GM21515 (cell line): ENCODE data around the gene PATE1.

ENCODE experiments used
- ATAC-seq: cut with Tn5 transposase; IDR thresholded peaks from one replicate; pipeline ENCODE4 v1.9.1; 2021; ENCODE audit not compliant: unreplicated experiment

The PATE1 gene

GRCh38 chr11:125787827-125788226 lies 41.7 kb downstream of the PATE1 start, which contains the start of gene PATE3:
PATE3 (plus strand) TSS chr11:125788127; CDS start chr11:125788152, 25 bp downstream.
- ATAC-seq: no peak

DNA sequence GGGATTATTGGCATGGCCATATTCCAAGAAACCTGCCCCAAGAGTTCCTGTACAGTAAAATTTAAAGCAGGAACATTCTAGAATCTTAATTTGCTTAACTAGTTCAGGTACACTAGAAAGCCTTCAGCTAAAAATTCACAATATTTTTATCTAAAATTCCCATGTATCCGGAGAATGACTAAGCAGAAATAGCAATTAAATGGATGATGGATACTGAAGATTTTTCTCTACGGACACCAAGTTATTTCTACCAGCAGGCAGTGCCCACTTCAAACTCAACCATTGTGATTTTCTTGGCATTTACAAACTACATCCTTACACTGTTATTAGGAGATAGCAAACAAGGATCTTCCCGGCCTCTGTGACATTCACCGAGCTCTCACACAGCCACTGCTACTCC lies 44.7 kb downstream of the PATE1 start:
- ATAC-seq: no peak

GRCh38 chr11:125797641-125798040 lies 51.6 kb downstream of the PATE1 start:
- ATAC-seq: no peak
